ENCODE data around the gene ABCC2.
A peak's percentile ranks its signal among the peaks of the same experiment; 100 is the strongest.
"Not testable (repeated sequence)": the region's sequence is repeated elsewhere in the genome, so short reads cannot be mapped to it uniquely, and the experiment has no call there.

Gene ABCC2

GRCh38 chr10:99782447-99783286 lies at the start of gene ABCC2:
ABCC2 (plus strand) TSS chr10:99782640; CDS start chr10:99782845, 205 bp downstream.
- peak; percentile 10 for DNase-seq

GRCh38 chr10:99733366-99733765 lies 49.1 kb upstream of the ABCC2 start:
- DNase-seq = peak; percentile 52

GRCh38 chr10:99734111-99734510 lies 48.3 kb upstream of the ABCC2 start:
- DNase-seq = not testable (repeated sequence)

- DNase-seq = no peak
Observed at GRCh38 chr10:99740260-99740659, 42.2 kb upstream of the ABCC2 start.

- no peak for DNase-seq
Observed at GRCh38 chr10:99740933-99741559, 41.4 kb upstream of the ABCC2 start.

- no peak for DNase-seq
Observed at GRCh38 chr10:99742254-99742653, 40.2 kb upstream of the ABCC2 start.

- no peak for DNase-seq
Observed at GRCh38 chr10:99742701-99743100, 39.7 kb upstream of the ABCC2 start.

- no peak for DNase-seq
Observed at GRCh38 chr10:99743841-99744240, 38.6 kb upstream of the ABCC2 start.

- not testable (repeated sequence) for DNase-seq
Observed at GRCh38 chr10:99746166-99746565, 36.3 kb upstream of the ABCC2 start.

GRCh38 chr10:99748823-99749451 lies 33.5 kb upstream of the ABCC2 start:
- DNase-seq = no peak

GRCh38 chr10:99750641-99751040 lies 31.8 kb upstream of the ABCC2 start:
- DNase-seq = no peak

- no peak for DNase-seq
Observed at GRCh38 chr10:99754670-99755069, 27.8 kb upstream of the ABCC2 start.

GRCh38 chr10:99756159-99756558 lies 26.3 kb upstream of the ABCC2 start:
- no peak for DNase-seq

- DNase-seq = no peak
Observed at GRCh38 chr10:99758211-99758891, 24.1 kb upstream of the ABCC2 start.

- no peak for DNase-seq
Observed at GRCh38 chr10:99760321-99760720, 22.1 kb upstream of the ABCC2 start.

- DNase-seq = no peak
Observed at GRCh38 chr10:99761365-99761764, 21.1 kb upstream of the ABCC2 start.

- DNase-seq = no peak
Observed at GRCh38 chr10:99765672-99766301, 16.7 kb upstream of the ABCC2 start.

- DNase-seq = no peak
Observed at GRCh38 chr10:99766302-99766681, 16.1 kb upstream of the ABCC2 start.

GRCh38 chr10:99767901-99768300 lies 14.5 kb upstream of the ABCC2 start:
- DNase-seq = no peak

- no peak for DNase-seq
Observed at GRCh38 chr10:99768556-99768955, 13.9 kb upstream of the ABCC2 start.

- no peak for DNase-seq
Observed at GRCh38 chr10:99769706-99770105, 12.7 kb upstream of the ABCC2 start.

GRCh38 chr10:99770408-99771045 lies 11.9 kb upstream of the ABCC2 start:
- DNase-seq = no peak

Measured in DMS53 (cell line).